NOMO-1 treated with DMSO at 0.1 percent for 48 hours (cell line): Measurements from ENCODE around the gene SAP30BP.
"Not testable (repeated sequence)": the region's sequence is repeated elsewhere in the genome, so short reads cannot be mapped to it uniquely, and the experiment has no call there.

Experiments
- DNase-seq: peaks from one replicate; lab custom pipeline; 2025; ENCODE audit not compliant: unreplicated experiment; lab: John Stamatoyannopoulos, UW

Gene SAP30BP

GRCh38 chr17:75633486-75634375 is 33.4 kb upstream of the SAP30BP start:
- no peak for DNase-seq

- DNase-seq = no peak
Observed at GRCh38 chr17:75634376-75634740, 32.8 kb upstream of the SAP30BP start.

GRCh38 chr17:75634754-75635609 is 32.2 kb upstream of the SAP30BP start:
- no peak for DNase-seq

- DNase-seq = no peak
Observed at GRCh38 chr17:75635610-75636202, 31.4 kb upstream of the SAP30BP start.

- DNase-seq = no peak
Observed at GRCh38 chr17:75636381-75637142, 30.6 kb upstream of the SAP30BP start.

- DNase-seq = no peak
Observed at GRCh38 chr17:75637143-75637538, 30.0 kb upstream of the SAP30BP start.

GRCh38 chr17:75637551-75637950 is 29.6 kb upstream of the SAP30BP start:
- no peak for DNase-seq

- DNase-seq = not testable (repeated sequence)
Observed at GRCh38 chr17:75638039-75638438, 29.1 kb upstream of the SAP30BP start.

GRCh38 chr17:75638893-75639292 is 28.2 kb upstream of the SAP30BP start:
- DNase-seq = no peak

GRCh38 chr17:75639327-75639726 is 27.8 kb upstream of the SAP30BP start:
- DNase-seq = no peak

GRCh38 chr17:75639771-75640555 is 27.2 kb upstream of the SAP30BP start:
- no peak for DNase-seq

GRCh38 chr17:75640556-75641119 is 26.5 kb upstream of the SAP30BP start:
- DNase-seq = no peak

GRCh38 chr17:75641343-75641742 is 25.8 kb upstream of the SAP30BP start:
- no peak for DNase-seq

- DNase-seq = no peak
Observed at GRCh38 chr17:75642182-75642783, 24.9 kb upstream of the SAP30BP start.

GRCh38 chr17:75642784-75643642 is 24.1 kb upstream of the SAP30BP start:
- DNase-seq = no peak

- DNase-seq = no peak
Observed at GRCh38 chr17:75643643-75644017, 23.5 kb upstream of the SAP30BP start.

GRCh38 chr17:75645501-75645888 is 21.6 kb upstream of the SAP30BP start:
- no peak for DNase-seq

GRCh38 chr17:75645889-75646637 is 21.1 kb upstream of the SAP30BP start:
- DNase-seq = peak; percentile 70
